HepG2 (cell line): ENCODE data around the gene CHADL. TPM values are rescaled to one million over a fixed set of nuclear protein-coding genes. Genes with fewer than 3 reads are reported as not detected.
A peak's percentile ranks its signal among the peaks of the same experiment; 100 is the strongest.

Source experiments
- CEBPG ChIP-seq: IDR thresholded peaks from 2 replicates; pipeline ENCODE4 v1.6.1; 2016
- E2F1 ChIP-seq: sonication (generic); formaldehyde crosslinking; IDR thresholded peaks from 2 replicates; pipeline ENCODE4 v1.5.0; 2020; ENCODE audit warnings: missing genetic modification reagents
- HNF1B ChIP-seq: sonication (generic); formaldehyde crosslinking; IDR thresholded peaks from 2 replicates; pipeline ENCODE4 v1.5.1; 2020; ENCODE audit warnings: mild to moderate bottlenecking, moderate library complexity, missing genetic modification reagents
- IRF2 ChIP-seq: IDR thresholded peaks from 2 replicates; pipeline ENCODE4 v1.6.1; 2018; ENCODE audit warnings: missing genetic modification reagents, missing compliant biosample characterization
- KLF11 ChIP-seq: IDR thresholded peaks from 2 replicates; pipeline ENCODE4 v1.6.1; 2016; ENCODE audit warnings: missing compliant biosample characterization
- POLR2AphosphoS2 ChIP-seq: IDR thresholded peaks from 2 replicates; pipeline ENCODE4 v1.6.1; 2011; ENCODE audit warnings: low read depth, low read length, improper control_type of control experiment
- REPIN1 ChIP-seq: sonication (generic); formaldehyde crosslinking; IDR thresholded peaks from 2 replicates; pipeline ENCODE4 v1.8.0; 2022; ENCODE audit warnings: missing genetic modification reagents, low read depth, mild to moderate bottlenecking, borderline replicate concordance
- RXRA ChIP-seq: sonication (generic); formaldehyde crosslinking; IDR thresholded peaks from 2 replicates; pipeline ENCODE4 v1.5.1; 2020; ENCODE audit warnings: missing genetic modification reagents
- TBP ChIP-seq: sonication (generic); formaldehyde crosslinking; IDR thresholded peaks from 2 replicates; pipeline ENCODE4 v1.5.0; 2020; ENCODE audit warnings: missing genetic modification reagents
- TFDP1 ChIP-seq: IDR thresholded peaks from 2 replicates; pipeline ENCODE4 v1.6.1; 2016; ENCODE audit warnings: missing compliant biosample characterization, missing genetic modification reagents, borderline replicate concordance
- TOPORS ChIP-seq: sonication (generic); formaldehyde crosslinking; IDR thresholded peaks from 2 replicates; pipeline ENCODE4 v1.8.0; 2023; ENCODE audit warnings: mild to moderate bottlenecking, missing genetic modification reagents
- ZBTB4 ChIP-seq: sonication (generic); formaldehyde crosslinking; IDR thresholded peaks from 2 replicates; pipeline ENCODE4 v1.4.0; 2020; ENCODE audit warnings: missing genetic modification reagents, mild to moderate bottlenecking, borderline replicate concordance
- ZFP91 ChIP-seq: sonication (generic); formaldehyde crosslinking; IDR thresholded peaks from 2 replicates; pipeline ENCODE4 v1.9.0; 2022; ENCODE audit warnings: missing genetic modification reagents, mild to moderate bottlenecking, borderline replicate concordance
- ZNF441 ChIP-seq: sonication (generic); formaldehyde crosslinking; IDR thresholded peaks from 2 replicates; pipeline ENCODE4 v1.7.0; 2021; ENCODE audit warnings: missing genetic modification reagents, borderline replicate concordance
- ZNF720 ChIP-seq: sonication (generic); formaldehyde crosslinking; IDR thresholded peaks from 2 replicates; pipeline ENCODE4 v1.4.0; 2020; ENCODE audit warnings: missing genetic modification reagents
- ZNF768 ChIP-seq: sonication (generic); formaldehyde crosslinking; IDR thresholded peaks from 2 replicates; pipeline ENCODE4 v1.4.0; 2020; ENCODE audit warnings: missing genetic modification reagents
- polyA plus RNA-seq, 8 experiments: library from polyadenylated mRNA; depleted of rRNA in 3 of 8; stranded (reverse) in 7 of 8; unstranded in 1 of 8; fragments of >200 nt; fragmentation: Illumina TruSeq in 4 of 8; extraction: Trizol in 4 of 8; gene quantifications; 2 replicates each; pipeline versions ENCODE4 v1.2.1 to v1.2.3, GENCODE V29; 2011 to 2016; ENCODE audit warnings: low read depth in 4 of 8, missing spikeins in 1 of 8, mixed read lengths in 1 of 8; ENCODE audit not compliant: insufficient read depth in 1 of 8
- total RNA-seq, 5 experiments: library from RNA; depleted of rRNA; stranded (reverse); fragments of >200 nt; fragmentation: Illumina TruSeq; extraction: Trizol; gene quantifications; 2 replicates each; pipeline ENCODE4 v1.2.3, GENCODE V29; 2016; ENCODE audit warnings: low read depth in 1 of 5

The CHADL gene
- total and polyA plus RNA-seq, 2 of the 13 experiments (the other 11 are each of a cell fraction or from before 2014, with no cell fraction given): 2.8 to 8.1 TPM

- peak; percentile 85; the same call in 1 of the 2 replicates for TF ChIP-seq ZFP91 (CRISPR knock-in tag)
- 0 out of 2 replicates have a peak, but pooled peaks have one; percentile 14 for TF ChIP-seq ZNF441
- no peak for TF ChIP-seq POLR2AphosphoS2
- TF ChIP-seq IRF2 (CRISPR knock-in tag): peak; percentile 79; the same call in 1 of the 2 replicates
- peak; percentile 92 for TF ChIP-seq HNF1B (CRISPR knock-in tag)
- no peak for TF ChIP-seq ZNF720 (CRISPR knock-in tag)
- TF ChIP-seq ZNF768 (CRISPR knock-in tag): peak; percentile 29; the same call in 1 of the 2 replicates
- no peak for TF ChIP-seq TBP
- TF ChIP-seq TFDP1 (CRISPR knock-in tag): peak; percentile 97
- TF ChIP-seq TOPORS (CRISPR knock-in tag): no peak
- TF ChIP-seq ZBTB4 (CRISPR knock-in tag): peak; percentile 70; the same call in 1 of the 2 replicates
- no peak for TF ChIP-seq REPIN1
- peak; percentile 7; the same call in 1 of the 2 replicates for TF ChIP-seq KLF11 (CRISPR knock-in tag)
- peak; percentile 27; the same call in 1 of the 2 replicates for TF ChIP-seq CEBPG (CRISPR knock-in tag)
- peak; percentile 99 for TF ChIP-seq E2F1 (CRISPR knock-in tag)
- TF ChIP-seq RXRA (CRISPR knock-in tag): peak; percentile 48; the same call in 1 of the 2 replicates
Measured at GRCh38 chr22:41204992-41205900, 35.5 kb downstream of the CHADL start, which contains the start of gene L3MBTL2 (continued).
